ENCODE measurements around the gene PAAF1.

The PAAF1 gene

DNA sequence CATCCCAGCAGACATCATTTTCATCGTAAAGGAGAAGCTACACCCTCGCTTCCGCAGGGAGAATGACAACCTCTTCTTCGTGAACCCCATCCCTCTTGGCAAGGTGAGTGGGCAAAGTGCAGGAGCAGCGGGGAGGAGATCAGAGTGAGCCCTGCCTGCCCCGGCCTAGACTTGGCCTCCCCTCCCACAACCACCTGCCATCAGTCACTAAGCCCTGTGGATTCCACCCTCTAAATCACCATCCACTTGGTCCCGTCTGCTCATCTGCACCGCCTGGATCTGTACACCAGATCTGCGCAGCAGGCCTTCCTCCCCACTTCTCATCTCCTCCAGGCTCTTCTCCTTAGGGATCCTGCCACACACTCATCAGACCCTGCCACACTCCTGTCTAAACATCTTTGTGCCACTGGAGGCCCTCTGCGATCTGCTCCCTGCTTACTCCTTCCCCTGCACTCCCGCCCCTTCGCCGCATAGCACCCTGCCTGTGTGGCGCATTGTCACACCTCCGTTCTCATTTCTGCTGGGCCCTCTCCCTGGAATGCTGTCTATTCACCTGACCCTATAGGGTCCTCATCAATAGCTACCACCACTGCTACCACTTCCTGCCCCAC, 91.7 kb downstream of the PAAF1 start:
- TF ChIP-seq CTCF (IDR thresholded peaks at IDR 0.05; ENCODE audit: low read depth, low read length), result no peak
- H3K4me3 ChIP-seq (replicated peaks in 1 of 2; ENCODE audit: low read depth in 2 of 2, low read length in 2 of 2), result no peak overlapping the region
- DNase-seq (ENCODE audit: low read depth in 2 of 2), result no peak

DNA sequence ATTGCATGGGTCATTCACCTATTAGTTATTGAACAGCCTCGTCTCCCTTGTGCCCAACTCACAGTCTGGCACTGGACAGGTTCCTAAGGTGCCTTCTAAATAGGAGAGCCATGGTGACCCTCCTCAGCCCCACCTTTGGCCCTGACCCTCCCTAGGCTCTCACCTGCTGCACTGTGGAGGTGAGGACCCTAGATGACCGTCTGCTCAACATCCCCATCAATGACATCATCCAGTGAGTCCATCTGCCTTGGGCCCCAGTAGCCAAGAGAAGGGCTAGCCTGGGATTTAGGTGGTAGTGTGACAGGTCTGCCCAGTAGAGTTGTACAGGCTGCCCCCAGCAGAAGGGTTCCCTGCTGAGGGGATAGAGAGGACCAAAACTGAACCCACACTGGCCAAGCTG, 92.3 kb downstream of the PAAF1 start:
- H3K4me3 ChIP-seq (replicated peaks in 1 of 2; ENCODE audit: low read depth in 2 of 2, low read length in 2 of 2), result no peak overlapping the region
- TF ChIP-seq CTCF (IDR thresholded peaks at IDR 0.05; ENCODE audit: low read depth, low read length), result no peak
- no peak for DNase-seq (ENCODE audit: low read depth in 2 of 2)

GRCh38 chr11:73969991-73970800, 93.4 kb downstream of the PAAF1 start:
- TF ChIP-seq CTCF (IDR thresholded peaks at IDR 0.05; ENCODE audit: low read depth, low read length), result no peak
- DNase-seq (ENCODE audit: low read depth in 2 of 2), result no peak
- no peak overlapping the region for H3K4me3 ChIP-seq (replicated peaks in 1 of 2; ENCODE audit: low read depth in 2 of 2, low read length in 2 of 2)

DNA sequence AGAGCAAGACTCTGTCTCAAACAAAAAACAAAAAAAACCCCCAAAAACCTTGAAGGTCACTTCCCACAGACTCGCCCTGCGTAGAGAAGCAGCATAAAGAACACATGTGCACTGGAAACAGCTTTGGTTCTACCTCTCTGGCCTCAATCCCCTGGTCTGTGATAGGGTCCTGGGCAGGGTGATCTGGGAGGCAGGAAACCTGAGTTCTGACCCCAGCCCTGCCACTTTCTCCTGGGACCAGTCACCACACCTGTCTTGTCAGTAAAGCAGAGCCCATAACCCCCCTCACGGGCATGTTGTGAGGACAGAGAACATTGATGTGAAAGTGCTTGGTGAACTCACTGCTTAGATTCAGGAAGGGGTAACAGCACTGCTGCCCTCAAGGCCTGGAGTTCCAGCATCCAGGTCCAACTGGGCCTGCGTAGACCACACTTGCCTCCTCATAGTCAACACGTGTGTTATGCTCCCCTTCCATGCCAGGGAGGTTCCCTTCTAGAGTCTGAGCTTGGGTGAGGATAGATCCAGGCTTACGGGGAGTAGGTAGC, 94.4 kb downstream of the PAAF1 start:
- no peak for DNase-seq (ENCODE audit: low read depth in 2 of 2)
- no peak overlapping the region for H3K4me3 ChIP-seq (replicated peaks in 1 of 2; ENCODE audit: low read depth in 2 of 2, low read length in 2 of 2)
- TF ChIP-seq CTCF (IDR thresholded peaks at IDR 0.05; ENCODE audit: low read depth, low read length), result no peak

GRCh38 chr11:73972187-73972586, 95.4 kb downstream of the PAAF1 start:
- H3K4me3 ChIP-seq (replicated peaks in 1 of 2; ENCODE audit: low read depth in 2 of 2, low read length in 2 of 2), result no peak overlapping the region
- TF ChIP-seq CTCF (IDR thresholded peaks at IDR 0.05; ENCODE audit: low read depth, low read length), result no peak
- DNase-seq (ENCODE audit: low read depth in 2 of 2), result no peak

- no peak for DNase-seq (ENCODE audit: low read depth in 2 of 2)
- no peak overlapping the region for H3K4me3 ChIP-seq (replicated peaks in 1 of 2; ENCODE audit: low read depth in 2 of 2, low read length in 2 of 2)
- TF ChIP-seq CTCF (IDR thresholded peaks at IDR 0.05; ENCODE audit: low read depth, low read length), result no peak
Observed at GRCh38 chr11:73972620-73973449, 96.0 kb downstream of the PAAF1 start.

Data from cardiac fibroblast (primary cell).